ENCODE measurements around the gene SLC1A5. TPM values are rescaled to one million over a fixed set of nuclear protein-coding genes. Genes with fewer than 3 reads are reported as not detected.

The SLC1A5 gene
- total RNA-seq, 4 donors from 2014 or later, result 76.8 to 107 (median 83.4) TPM

- no peak for TF ChIP-seq POLR2A (IDR thresholded peaks at IDR 0.05)
- TF ChIP-seq EP300 (IDR thresholded peaks at IDR 0.05), result no peak
- 39 to 43% methylated on average over 4 of the region's 4 CpGs for WGBS, 2 donors
- Histone ChIP-seq H3K27ac (peak overlapping the region in 3 of 4 donors; percentile 14 to 98 (median 83)), H3K27me3 (no peaks in the 10 kb centered on the region), H3K9me3 (no peaks in the 10 kb centered on the region), H3K36me3 (peaks cover 0 to 8% (median under 1%) of the 10 kb centered on the region in 3 donors), H3K4me1 (peaks cover 4 to 85% (median 56%) of the 10 kb centered on the region in 4 donors), H3K4me3 (no peak overlapping the region)
- no peak for DNase-seq (ENCODE audit: low spot score in 2 of 2)
Observed at GRCh38 chr19:46742926-46743480, 45.4 kb downstream of the SLC1A5 start.

DNA sequence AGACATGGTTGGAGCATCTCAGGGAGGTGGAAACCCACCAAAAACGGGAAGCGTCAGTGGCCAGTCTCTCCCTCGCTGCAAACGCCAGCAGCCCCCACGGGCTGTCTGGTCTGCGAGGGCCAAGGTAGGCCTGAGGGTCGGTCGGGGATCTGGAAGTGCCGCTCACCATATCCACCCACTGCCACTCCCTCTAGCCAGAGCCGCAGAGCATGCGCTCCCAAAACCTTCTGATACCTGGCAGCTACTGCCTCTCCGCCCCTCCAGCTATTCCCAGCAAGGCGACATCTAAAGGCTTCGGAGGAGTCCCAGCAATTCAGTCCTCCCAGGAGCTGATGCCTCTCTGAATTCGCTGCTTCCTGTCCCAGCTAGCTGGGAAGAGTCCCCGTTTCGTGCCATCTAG is 46.9 kb downstream of the SLC1A5 start:
- TF ChIP-seq EP300 (IDR thresholded peaks at IDR 0.05), result no peak
- no peak for TF ChIP-seq CTCF (IDR thresholded peaks at IDR 0.05)
- TF ChIP-seq POLR2A (IDR thresholded peaks at IDR 0.05), result no peak
- no peak for DNase-seq (ENCODE audit: low spot score in 2 of 2)
- H3K36me3 ChIP-seq, result peaks cover 0 to 24% (median 4%) of the 10 kb centered on the region in 3 donors
- H3K27me3 ChIP-seq, result no peaks in the 10 kb centered on the region
- 72 to 73% methylated on average over 7 to 17 of the region's 17 CpGs for WGBS, 2 donors
- peaks cover 4 to 88% (median 54%) of the 10 kb centered on the region in 4 donors for H3K4me1 ChIP-seq
- H3K4me3 ChIP-seq, result no peak overlapping the region
- H3K27ac ChIP-seq, result peak overlapping the region in 2 of 4 donors; percentile 83 to 98
- no peaks in the 10 kb centered on the region for H3K9me3 ChIP-seq

GRCh38 chr19:46739290-46739771 is 49.1 kb downstream of the SLC1A5 start:
- H3K27ac ChIP-seq, result peak overlapping the region; percentile 25 to 98 (median 72)
- H3K36me3 ChIP-seq, result peaks cover 0 to 36% (median 4%) of the 10 kb centered on the region in 3 donors
- 43 to 55% methylated on average over 9 to 14 of the region's 14 CpGs for WGBS, 2 donors
- TF ChIP-seq CTCF (IDR thresholded peaks at IDR 0.05), result no peak
- TF ChIP-seq EP300 (IDR thresholded peaks at IDR 0.05), result peak in 1 of 2 donors; percentile 18
- peak in 1 of 2 donors; percentile 22 for TF ChIP-seq POLR2A (IDR thresholded peaks at IDR 0.05)
- peaks cover 4 to 92% (median 50%) of the 10 kb centered on the region in 4 donors for H3K4me1 ChIP-seq
- H3K9me3 ChIP-seq, result no peaks in the 10 kb centered on the region
- H3K4me3 ChIP-seq, result no peak overlapping the region
- H3K27me3 ChIP-seq, result no peaks in the 10 kb centered on the region
- no peak for DNase-seq (ENCODE audit: low spot score in 2 of 2)

DNA sequence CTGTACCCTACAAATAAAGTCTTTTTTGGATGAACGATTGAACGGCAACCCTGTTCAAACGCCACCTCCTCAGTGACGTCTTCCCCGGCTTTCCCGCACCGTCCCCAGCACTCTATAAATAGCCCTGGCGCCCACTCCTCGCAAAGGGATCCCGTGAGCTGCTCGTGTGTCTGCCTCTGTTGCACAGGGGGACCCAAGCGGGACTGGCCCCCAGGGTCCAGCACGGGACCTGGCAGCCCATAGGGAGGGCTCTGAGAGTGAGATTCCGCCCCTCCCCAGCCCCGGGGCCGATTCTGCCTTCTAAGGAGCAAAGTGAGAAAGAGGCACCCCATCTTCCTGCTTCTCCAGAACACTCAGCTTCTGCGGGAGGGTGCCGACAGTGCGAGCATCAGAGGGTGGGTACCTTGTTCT is 50.6 kb downstream of the SLC1A5 start:
- peaks cover 0 to 92% (median 43%) of the 10 kb centered on the region in 4 donors for H3K4me1 ChIP-seq
- no peak overlapping the region for H3K4me3 ChIP-seq
- H3K36me3 ChIP-seq, result peaks cover 0 to 49% (median 4%) of the 10 kb centered on the region in 3 donors
- WGBS, 2 donors, result 68 to 74% methylated on average over 19 of the region's 19 CpGs
- no peaks in the 10 kb centered on the region for H3K9me3 ChIP-seq
- DNase-seq (ENCODE audit: low spot score in 2 of 2), result no peak
- H3K27ac ChIP-seq, result peak overlapping the region in 3 of 4 donors; percentile 8 to 98 (median 83)
- H3K27me3 ChIP-seq, result no peaks in the 10 kb centered on the region
- TF ChIP-seq EP300 (IDR thresholded peaks at IDR 0.05) (peak in 1 of 2 donors; percentile 35), POLR2A (IDR thresholded peaks at IDR 0.05) (no peak)

- no peak for TF ChIP-seq CTCF (IDR thresholded peaks at IDR 0.05)
- no peak for TF ChIP-seq EP300 (IDR thresholded peaks at IDR 0.05)
- no peak for TF ChIP-seq POLR2A (IDR thresholded peaks at IDR 0.05)
- Histone ChIP-seq H3K9me3 (no peaks in the 10 kb centered on the region), H3K4me3 (no peak overlapping the region), H3K27ac (peak overlapping the region in 2 of 4 donors; percentile 83 to 98), H3K4me1 (peaks cover 0 to 92% (median 42%) of the 10 kb centered on the region in 4 donors), H3K36me3 (peaks cover 0 to 54% (median 4%) of the 10 kb centered on the region in 3 donors), H3K27me3 (no peaks in the 10 kb centered on the region)
- DNase-seq (ENCODE audit: low spot score in 2 of 2), result no peak
- 63 to 70% methylated on average over 7 of the region's 7 CpGs for WGBS, 2 donors
Observed at GRCh38 chr19:46737298-46737654, 51.1 kb downstream of the SLC1A5 start.

DNA sequence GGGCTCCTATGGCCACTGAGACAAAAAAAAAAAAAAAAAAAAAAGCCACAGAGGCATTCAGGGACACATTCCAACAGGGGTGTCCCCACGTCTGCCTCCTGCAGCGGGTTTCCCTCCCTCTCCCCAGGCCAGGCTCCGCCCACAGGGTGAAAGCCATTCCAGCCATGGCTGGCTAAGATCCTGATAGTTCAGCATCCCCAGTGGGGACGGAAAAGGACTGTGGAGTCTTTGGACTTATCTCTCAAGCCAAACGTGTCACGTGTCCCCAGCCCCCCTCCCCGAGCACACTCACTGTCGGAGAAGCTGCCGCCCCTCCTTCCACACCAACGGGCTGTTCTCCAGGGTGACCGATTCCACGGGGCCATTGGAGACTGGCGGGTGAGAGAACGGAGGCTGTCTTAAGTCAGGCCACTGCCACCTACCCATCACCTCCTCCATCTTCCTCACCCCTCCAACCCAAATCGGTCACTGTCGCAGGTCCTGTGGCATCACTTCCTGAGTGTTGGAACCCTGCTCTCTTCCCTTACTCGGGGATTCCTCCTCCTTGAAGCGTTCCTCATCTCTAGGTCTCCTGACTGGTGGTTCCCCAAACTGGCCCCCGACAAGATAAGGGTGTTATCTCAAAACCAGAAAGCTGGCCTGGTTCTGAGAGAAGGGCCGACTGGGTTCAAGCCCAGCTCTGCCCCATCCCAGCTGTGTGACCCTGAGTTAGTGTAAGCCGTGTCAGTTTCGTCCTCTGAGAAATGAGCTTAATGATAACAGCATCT is 51.7 kb downstream of the SLC1A5 start:
- Histone ChIP-seq H3K36me3 (peaks cover 0 to 60% (median 4%) of the 10 kb centered on the region in 3 donors), H3K4me3 (no peak overlapping the region), H3K9me3 (no peaks in the 10 kb centered on the region), H3K27ac (peak overlapping the region in 2 of 4 donors; percentile 83 to 98), H3K4me1 (peaks cover 0 to 92% (median 39%) of the 10 kb centered on the region in 4 donors), H3K27me3 (no peaks in the 10 kb centered on the region)
- no peak for DNase-seq (ENCODE audit: low spot score in 2 of 2)
- TF ChIP-seq CTCF (IDR thresholded peaks at IDR 0.05) (no peak), EP300 (IDR thresholded peaks at IDR 0.05) (no peak), POLR2A (IDR thresholded peaks at IDR 0.05) (no peak)
- WGBS, 2 donors, result 52 to 57% methylated on average over 21 to 22 of the region's 22 CpGs

All from tibial nerve (tissue), 4 donors.